ENCODE measurements around the gene DHRS7. TPM values are rescaled to one million over a fixed set of nuclear protein-coding genes. Genes with fewer than 3 reads are reported as not detected.
A peak's percentile ranks its signal among the peaks of the same experiment; 100 is the strongest.

Gene DHRS7
- total RNA-seq, 1 donor from 2014 or later = 41.5 TPM

GRCh38 chr14:60175255-60175902 is 10.2 kb upstream of the DHRS7 start:
- no peak for DNase-seq
- intact Hi-C loops (cut with micrococcal nuclease) = no loop called here
- Mint-ChIP-seq H3K27me3 (no peaks in the 10 kb centered on the region), H3K9me3 (peaks cover 9% of the 10 kb centered on the region), H3K4me3 (no peak overlapping the region), H3K36me3 (ENCODE audit: low read depth) (no peaks in the 10 kb centered on the region), H3K27ac (no peak overlapping the region), H3K4me1 (peaks cover 5% of the 10 kb centered on the region)
- ChIA-PET POLR2A (interaction anchor here (1.1 to 1.8 kb wide), 2 partner anchors 8 to 10 kb away, joined by 3 to 6 read pairs; partner anchors contain the start of gene DHRS7), CTCF (interaction anchor here (1.1 to 1.5 kb wide), 2 partner anchors 8 to 211 kb away, joined by 4 to 5 read pairs; no protein-coding TSS in a partner anchor)
- TF ChIP-seq CTCF (IDR thresholded peaks at IDR 0.05) = no peak
- peak; percentile 28 for ATAC-seq (ENCODE audit: low read depth)

GRCh38 chr14:60174352-60175254 is 9.4 kb upstream of the DHRS7 start:
- intact Hi-C loops (cut with micrococcal nuclease) = no loop called here
- POLR2A ChIA-PET = interaction anchor here (1.1 to 1.8 kb wide), 2 partner anchors 9 kb away, joined by 3 to 6 read pairs; partner anchors contain the start of gene DHRS7
- no peak for ATAC-seq (ENCODE audit: low read depth)
- peaks cover 5% of the 10 kb centered on the region for H3K4me1 Mint-ChIP-seq
- no peak for TF ChIP-seq CTCF (IDR thresholded peaks at IDR 0.05)
- H3K27me3 Mint-ChIP-seq = no peaks in the 10 kb centered on the region
- DNase-seq = no peak
- H3K36me3 Mint-ChIP-seq (ENCODE audit: low read depth) = no peaks in the 10 kb centered on the region
- CTCF ChIA-PET = interaction anchor here (1.1 to 1.5 kb wide), 2 partner anchors 9 to 210 kb away, joined by 4 to 5 read pairs; no protein-coding TSS in a partner anchor
- H3K4me3 Mint-ChIP-seq = no peak overlapping the region
- peaks cover 4% of the 10 kb centered on the region for H3K9me3 Mint-ChIP-seq
- H3K27ac Mint-ChIP-seq = no peak overlapping the region

- intact Hi-C loops (cut with micrococcal nuclease) = no loop called here
- no peak overlapping the region for H3K27ac Mint-ChIP-seq
- H3K27me3 Mint-ChIP-seq = no peaks in the 10 kb centered on the region
- H3K9me3 Mint-ChIP-seq = no peaks in the 10 kb centered on the region
- H3K36me3 Mint-ChIP-seq (ENCODE audit: low read depth) = no peaks in the 10 kb centered on the region
- TF ChIP-seq CTCF (IDR thresholded peaks at IDR 0.05) = no peak
- DNase-seq (no peak), ATAC-seq (ENCODE audit: low read depth) (no peak)
- H3K4me1 Mint-ChIP-seq = peaks cover 6% of the 10 kb centered on the region
- ChIA-PET CTCF (interaction anchor here (1.3 kb wide), 2 partner anchors 12 to 13 kb away, joined by 3 to 5 read pairs; no protein-coding TSS in a partner anchor), POLR2A (interaction anchor here (1.7 kb wide), 1 partner anchor 80 kb away, joined by 3 read pairs; the partner anchor contains the start of gene PCNX4)
- no peak overlapping the region for H3K4me3 Mint-ChIP-seq
These were observed 6.5 kb upstream of the DHRS7 start for GRCh38 chr14:60171690-60172089.

- H3K4me1 Mint-ChIP-seq = peaks cover 13% of the 10 kb centered on the region
- ChIA-PET CTCF (interaction anchor here (1.2 to 1.3 kb wide), 2 partner anchors 14 to 206 kb away, joined by 4 to 5 read pairs; no protein-coding TSS in a partner anchor), POLR2A (interaction anchor here (1.7 kb wide), 1 partner anchor 79 kb away, joined by 3 read pairs; the partner anchor contains the start of gene PCNX4)
- no peaks in the 10 kb centered on the region for H3K27me3 Mint-ChIP-seq
- ATAC-seq (ENCODE audit: low read depth) (no peak), DNase-seq (no peak)
- intact Hi-C loops (cut with micrococcal nuclease) = no loop called here
- H3K27ac Mint-ChIP-seq = no peak overlapping the region
- no peak for TF ChIP-seq CTCF (IDR thresholded peaks at IDR 0.05)
- H3K4me3 Mint-ChIP-seq = no peak overlapping the region
- no peaks in the 10 kb centered on the region for H3K36me3 Mint-ChIP-seq (ENCODE audit: low read depth)
- H3K9me3 Mint-ChIP-seq = no peaks in the 10 kb centered on the region
These were observed 5.8 kb upstream of the DHRS7 start for GRCh38 chr14:60170948-60171347.
